NCI-H146 treated with DMSO at 0.1 percent for 48 hours (cell line): ENCODE measurements around the gene PPP1R9A.

Experiments used
- DNase-seq: peaks from one replicate; lab custom pipeline; 2025; ENCODE audit not compliant: unreplicated experiment; lab: John Stamatoyannopoulos, UW

The PPP1R9A gene

DNA sequence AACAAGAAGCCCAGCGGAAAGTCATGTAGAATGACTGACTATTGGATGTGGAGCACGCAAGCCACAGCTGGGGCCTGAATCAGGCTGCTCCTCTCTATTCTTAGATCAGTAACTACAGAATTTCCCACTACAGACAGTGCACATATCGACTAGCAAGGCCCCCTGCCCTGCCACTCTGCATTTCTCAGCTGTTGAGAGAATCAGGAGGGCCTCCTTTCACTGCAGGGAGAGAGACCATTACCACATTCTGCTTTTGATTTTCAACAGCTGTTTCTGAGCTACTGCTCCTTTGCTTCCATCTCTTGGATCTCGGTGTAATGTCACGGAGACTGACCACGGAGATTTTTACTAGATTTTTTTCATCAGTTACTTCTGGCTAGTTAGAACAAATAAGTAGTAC lies 343.2 kb downstream of the PPP1R9A start:
- no peak for DNase-seq

DNA sequence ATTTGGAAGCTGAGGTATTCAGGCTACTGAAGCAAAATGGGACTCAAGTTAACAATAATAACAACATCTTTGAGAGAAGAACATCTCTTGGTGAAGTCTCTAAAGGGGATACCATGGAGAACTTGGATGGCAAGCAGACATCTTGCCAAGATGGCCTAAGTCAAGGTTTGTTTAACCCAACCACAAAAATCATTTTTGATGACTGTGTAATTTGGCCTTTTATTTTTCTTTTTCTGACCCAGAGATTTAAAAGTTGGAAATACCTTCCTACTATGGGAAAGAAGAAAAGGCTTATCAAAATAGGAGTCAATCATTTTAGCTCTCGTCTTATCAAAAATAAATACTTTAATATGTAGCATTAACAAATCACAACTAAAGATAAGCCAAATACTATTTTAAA lies 344.6 kb downstream of the PPP1R9A start:
- DNase-seq: no peak

DNA sequence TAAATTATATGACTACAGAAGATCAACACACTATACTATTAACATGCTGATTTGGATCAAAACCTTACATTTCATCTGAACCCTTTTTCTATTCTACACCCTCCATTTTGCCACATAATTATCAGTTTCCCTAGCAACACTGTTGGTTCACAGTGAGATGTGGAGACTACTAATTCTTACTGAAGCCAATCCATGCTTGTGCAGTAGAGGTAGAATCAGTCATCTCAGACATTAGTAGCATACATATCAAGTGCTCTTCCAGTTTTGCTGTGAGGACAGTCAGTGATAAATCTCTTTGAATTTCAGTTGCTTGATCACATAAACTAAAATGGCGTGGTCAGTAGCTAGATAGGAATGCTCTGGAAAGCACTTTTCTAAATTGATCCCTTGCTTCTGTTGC lies 346.6 kb downstream of the PPP1R9A start:
- DNase-seq: no peak

DNA sequence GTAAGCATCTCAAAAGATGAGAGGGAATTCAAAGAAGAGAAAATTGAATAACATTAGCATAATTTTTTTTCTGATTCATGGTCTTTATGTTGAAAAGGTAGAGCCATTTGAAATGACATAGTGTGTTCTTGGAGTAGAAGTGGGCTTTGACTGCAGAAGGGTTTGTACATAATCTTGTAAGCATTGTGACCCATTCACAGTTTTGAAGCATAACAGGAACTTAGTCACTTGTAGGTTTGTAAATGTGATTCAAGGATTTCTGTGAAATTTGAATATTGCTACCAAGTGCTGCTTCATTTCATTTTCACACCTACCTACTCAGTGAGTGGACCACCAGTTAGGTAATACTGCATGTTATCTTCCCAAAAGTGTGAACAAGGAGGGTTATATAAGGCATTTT lies 348.3 kb downstream of the PPP1R9A start:
- no peak for DNase-seq

DNA sequence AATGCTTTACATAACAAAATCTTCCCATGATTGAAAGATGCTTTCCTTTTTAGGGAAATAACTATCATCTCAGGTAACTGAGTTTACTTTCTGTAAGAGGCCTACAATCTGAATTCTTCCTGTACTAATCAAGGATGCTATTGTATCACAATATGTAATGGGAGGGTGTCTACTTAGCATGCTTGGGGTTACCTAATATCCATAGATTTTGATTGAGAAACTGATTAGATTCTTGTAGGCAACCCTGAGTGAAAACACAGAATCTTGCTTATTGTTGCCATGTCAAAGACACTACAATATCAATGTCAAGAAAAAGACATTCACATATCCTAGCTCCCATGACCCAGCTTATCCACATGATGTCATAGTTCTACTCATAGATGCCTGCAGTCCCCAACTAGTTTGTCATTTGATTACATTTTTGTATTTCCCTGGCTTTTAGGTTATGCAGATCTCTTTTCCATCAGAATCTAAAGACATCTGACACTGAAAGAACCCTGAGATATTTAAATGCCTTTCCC lies 354.6 kb downstream of the PPP1R9A start:
- DNase-seq: no peak

DNA sequence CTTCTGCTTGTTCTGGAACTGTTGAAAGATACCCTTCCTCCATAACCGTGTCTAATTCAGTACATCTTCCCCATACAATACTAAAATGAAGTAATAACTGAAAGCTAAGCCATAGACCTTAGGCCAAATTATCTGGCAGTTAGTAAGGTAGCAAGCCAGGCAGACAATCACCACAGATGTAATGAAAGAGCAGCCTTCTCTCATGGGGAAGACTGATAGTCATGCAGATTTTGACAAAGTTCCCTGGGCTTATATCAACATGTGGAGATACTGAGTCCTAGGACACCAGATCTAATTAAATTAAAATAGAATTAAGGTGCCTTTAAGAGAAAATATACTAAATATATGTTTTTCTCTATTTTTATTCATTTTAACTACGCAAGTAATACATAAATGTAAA lies 355.5 kb downstream of the PPP1R9A start:
- DNase-seq: no peak

DNA sequence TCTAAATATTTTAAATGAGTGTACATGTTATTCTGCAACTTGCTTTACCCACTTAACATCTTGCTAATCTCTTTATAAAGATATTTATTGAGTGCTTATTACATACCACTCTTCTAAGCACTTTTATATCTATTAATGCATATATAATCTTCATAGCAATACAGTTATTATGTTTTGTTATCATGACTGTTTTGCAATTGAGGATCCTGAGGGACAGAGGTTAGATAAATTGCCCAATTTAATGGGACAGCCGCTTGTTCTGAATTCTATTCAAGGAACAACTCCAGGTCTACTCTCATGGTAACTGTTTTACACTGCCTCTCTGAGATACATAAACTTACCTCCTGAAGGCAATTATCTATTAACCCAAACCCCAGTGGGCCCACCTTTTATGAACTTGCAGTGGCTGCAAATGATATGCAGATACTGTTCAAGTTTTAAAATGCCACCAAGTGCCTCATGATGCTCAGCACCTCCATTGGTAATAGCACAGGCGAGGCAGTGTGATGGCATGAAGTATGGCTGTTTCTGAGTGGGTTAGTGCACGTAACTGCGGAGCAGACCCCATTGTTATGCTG lies 356.5 kb downstream of the PPP1R9A start:
- no peak for DNase-seq

DNA sequence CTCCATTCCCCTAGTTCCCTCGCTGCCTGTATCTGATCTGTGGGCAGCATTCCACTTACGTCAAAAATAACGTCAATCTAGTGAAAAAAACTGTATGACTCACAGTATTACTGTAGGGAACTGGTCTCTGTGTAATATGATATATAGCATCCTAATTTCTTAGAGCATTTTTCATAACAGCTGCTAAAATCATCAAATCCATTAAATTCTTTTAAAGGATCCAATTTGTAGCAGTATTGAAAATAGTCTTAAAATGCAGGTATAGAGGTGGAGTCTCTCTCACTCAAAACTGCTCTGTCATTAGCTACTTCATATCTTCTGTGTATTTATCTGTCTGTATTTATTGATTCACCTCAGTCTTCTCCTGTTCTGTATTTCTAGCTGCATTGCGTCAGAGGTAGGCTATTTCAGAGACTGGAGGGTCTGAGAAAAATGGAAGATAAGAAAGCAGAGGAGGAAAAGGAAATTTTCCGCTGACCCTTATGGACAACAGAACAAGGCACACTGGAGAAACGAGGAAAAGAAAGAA lies 357.0 kb downstream of the PPP1R9A start:
- DNase-seq: no peak

DNA sequence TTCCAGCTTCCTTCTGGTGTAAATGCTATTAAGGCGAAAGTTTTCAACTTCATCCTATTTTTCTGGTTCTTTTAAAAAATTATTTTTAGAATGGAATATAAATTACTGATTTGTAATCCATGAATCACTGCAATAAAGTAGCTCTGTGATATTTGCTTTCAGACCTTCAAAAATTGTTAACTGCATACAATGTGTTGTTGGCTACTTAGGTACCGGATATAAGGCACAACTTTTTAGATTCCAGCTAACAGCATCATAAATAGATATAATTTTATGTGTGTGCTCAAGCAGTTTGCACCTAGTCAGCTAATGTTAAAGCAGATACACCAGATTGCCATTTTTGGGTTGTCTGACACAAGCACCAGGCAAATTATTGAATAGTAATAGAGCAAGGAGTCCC lies 358.2 kb downstream of the PPP1R9A start:
- DNase-seq: no peak

DNA sequence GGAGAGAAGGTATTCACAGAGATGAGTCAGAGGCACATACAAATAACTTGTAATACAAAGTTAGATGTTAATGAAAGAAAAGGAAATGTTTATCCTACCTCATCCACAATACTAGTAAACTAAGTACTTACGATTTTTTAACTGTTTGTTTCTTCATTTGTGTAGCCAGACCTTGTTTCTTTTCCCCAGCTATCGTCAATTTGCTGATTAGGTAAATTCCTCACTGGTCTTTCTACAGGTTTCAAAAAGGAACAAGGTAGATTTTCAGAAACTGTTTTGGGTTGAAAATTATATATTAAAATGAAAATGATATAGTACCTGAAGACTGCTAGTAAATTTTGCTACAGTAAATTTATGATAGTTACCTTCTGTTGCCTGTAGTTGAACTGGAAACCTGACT lies 360.4 kb downstream of the PPP1R9A start:
- DNase-seq: no peak

DNA sequence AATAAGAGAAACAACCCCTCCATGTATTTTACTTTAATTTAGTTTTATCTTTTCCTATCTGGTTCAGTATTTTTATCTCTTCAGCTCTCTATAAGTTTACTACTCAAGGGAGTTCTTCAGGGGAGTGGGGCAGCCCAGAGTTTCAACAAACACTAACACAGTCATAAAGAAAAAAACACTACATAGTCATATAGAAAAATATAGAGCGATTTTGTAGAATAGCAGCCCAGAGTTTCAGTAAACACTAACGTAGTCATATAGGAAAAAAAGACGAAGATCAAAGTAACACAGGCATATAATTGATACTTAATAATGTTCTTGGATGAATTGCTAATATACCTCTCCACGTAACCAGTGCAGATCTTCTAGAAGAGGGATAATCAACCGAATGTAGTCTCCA lies 362.2 kb downstream of the PPP1R9A start:
- no peak for DNase-seq

DNA sequence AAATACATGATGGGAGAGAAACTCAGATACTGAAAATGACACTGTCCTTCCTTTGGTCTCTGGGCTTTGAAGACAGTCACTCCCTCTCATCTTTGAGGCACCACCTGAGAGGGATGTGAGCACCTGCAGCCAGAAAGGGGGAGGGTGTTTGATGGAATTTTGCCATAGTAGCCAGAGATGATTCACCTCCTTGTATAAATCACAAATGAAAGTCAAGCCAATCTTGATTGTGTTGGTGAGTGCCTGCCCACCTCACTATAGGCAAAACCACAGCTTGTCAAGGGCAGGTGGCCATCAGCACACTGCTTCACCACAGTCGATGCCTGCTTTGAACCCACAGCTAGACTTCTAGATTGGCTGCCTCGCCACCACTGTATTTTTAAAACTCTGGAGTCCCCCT lies 368.7 kb downstream of the PPP1R9A start:
- no peak for DNase-seq

DNA sequence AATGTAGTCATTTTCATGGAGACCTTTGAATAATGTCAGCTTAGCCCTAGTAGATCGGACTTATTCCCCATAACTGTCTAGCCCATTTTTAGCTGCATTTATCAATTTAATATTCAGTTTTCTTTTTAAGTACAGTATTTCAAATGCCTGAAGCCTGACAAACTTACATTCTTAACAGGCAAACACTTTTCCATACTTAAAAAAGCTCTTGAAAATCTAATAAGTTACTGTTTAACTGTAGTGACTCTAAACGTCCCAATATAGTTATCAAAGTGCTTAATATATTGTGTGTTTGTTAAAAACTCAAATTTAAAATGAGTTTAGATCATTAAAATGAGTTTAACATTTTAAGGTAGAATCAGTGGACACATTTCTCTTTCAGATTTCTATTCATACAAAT lies 372.0 kb downstream of the PPP1R9A start:
- no peak for DNase-seq

DNA sequence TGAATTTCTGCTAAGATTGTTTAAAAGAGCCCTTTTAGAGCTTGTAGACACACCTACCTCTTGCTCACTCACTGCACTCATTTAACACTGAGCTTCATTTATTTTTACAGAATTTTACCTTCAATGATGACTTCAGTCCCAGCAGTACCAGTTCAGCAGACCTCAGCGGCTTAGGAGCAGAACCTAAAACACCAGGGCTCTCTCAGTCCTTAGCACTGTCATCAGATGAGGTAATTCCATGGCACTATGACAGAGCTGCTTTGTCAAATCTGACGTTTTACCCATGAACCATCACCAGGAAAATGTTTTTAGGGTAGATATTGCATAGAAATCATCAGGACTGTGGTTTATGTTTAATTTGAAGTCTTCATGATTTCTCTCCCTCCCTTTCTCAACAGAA lies 378.7 kb downstream of the PPP1R9A start:
- DNase-seq: no peak

DNA sequence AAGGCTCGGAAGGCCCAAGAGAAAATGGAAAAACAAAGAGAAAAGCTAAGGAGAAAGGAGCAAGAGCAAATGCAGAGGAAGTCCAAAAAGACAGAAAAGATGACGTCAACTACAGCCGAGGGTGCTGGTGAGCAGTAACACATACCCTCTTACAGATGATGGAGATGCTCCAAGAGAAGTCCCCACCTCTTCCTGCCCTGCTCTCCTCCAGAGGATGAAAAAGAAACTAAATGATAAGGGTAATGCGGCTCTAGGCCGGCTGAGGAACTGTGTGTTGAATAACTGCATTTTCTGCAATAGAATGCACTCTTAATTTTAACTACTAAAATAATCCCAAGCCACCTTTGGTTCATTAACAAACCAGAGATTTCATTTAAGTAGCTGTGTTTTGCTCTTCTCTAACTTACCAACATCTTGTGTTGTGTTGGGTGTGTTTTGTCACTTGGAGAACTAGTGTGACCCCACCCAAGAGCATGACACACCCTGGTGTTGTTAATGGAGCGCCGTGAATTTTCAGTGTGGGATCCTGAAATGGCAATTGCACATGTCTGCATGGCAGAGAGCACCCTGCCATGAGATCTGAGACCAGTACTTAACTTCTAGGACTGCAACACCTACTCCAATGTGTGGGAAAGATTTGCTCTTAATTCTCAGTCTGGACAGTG lies 382.9 kb downstream of the PPP1R9A start:
- DNase-seq: no peak

DNA sequence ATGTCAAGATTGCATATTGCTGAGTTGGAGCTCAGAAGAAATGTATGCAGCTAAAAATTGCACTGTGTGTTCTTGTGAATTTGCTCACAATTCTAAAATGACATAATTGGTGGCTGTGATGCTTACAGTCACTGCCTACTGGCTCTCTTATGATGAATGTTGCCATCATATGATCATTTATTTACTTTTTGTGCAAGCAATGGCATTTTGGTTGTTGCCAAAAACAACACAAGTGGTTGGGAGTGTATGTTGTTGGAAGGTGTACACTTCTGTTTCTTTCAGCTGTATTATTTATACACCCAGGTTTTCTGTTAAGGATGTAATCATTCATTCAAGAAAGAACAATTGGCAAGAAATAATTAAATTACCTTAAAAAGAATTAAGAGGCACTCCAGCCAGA lies 388.0 kb downstream of the PPP1R9A start:
- DNase-seq: no peak

DNA sequence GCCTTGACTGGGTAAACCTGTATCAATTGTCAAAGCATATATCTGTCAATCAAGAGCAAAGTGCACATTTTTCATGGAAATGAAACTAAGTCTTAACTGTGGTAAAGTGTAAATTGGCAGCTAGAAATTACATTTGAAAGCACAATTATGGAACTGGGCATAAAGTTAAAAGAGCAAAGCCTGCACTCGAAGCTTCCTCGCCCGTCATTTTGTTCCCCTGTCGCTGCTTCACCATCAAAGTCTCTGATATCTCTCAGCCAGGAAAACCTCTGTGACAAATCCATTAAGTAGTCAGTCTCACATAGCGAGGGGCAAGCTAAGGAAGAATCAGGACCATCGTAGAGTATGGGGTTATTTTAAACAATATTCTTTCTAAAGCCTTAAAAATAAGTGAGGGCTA lies 389.1 kb downstream of the PPP1R9A start:
- DNase-seq: no peak

DNA sequence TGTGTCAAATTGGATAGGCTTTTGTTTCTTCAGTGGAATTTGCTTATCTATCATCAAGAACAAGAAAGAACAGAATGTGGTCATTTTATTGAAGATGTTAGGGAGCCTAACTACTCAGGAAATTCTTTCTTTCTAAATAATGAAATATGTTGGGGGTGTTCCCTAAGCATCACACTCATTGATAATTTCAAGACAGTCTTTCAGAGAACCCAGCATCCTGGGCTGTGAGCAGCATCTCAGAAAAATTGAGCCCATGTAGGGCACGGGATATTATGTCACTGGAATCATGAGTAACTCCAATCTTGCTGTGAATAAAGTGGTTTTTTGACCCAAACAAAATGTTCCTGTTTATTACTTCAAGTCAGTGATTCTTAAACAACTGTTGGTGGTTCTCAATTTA lies 389.6 kb downstream of the PPP1R9A start:
- no peak for DNase-seq

DNA sequence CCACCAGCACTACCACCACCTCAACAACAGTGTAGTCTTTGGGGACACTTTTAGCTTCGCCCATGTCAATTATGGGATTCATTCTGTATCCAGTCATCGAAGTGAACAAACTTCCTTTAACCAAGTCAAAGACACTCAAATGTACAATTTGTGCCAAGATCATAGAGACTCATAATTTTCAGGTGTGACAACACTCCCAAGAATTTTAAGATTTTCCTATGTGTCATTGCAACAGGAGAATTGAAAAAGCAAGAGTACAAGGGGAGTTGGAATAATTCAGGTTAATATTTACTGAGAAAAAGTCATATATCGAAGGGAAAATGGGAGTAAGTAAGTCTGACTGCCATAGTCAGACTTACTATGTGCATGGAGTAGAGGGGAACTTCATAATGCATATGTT lies 390.7 kb downstream of the PPP1R9A start:
- DNase-seq: no peak

DNA sequence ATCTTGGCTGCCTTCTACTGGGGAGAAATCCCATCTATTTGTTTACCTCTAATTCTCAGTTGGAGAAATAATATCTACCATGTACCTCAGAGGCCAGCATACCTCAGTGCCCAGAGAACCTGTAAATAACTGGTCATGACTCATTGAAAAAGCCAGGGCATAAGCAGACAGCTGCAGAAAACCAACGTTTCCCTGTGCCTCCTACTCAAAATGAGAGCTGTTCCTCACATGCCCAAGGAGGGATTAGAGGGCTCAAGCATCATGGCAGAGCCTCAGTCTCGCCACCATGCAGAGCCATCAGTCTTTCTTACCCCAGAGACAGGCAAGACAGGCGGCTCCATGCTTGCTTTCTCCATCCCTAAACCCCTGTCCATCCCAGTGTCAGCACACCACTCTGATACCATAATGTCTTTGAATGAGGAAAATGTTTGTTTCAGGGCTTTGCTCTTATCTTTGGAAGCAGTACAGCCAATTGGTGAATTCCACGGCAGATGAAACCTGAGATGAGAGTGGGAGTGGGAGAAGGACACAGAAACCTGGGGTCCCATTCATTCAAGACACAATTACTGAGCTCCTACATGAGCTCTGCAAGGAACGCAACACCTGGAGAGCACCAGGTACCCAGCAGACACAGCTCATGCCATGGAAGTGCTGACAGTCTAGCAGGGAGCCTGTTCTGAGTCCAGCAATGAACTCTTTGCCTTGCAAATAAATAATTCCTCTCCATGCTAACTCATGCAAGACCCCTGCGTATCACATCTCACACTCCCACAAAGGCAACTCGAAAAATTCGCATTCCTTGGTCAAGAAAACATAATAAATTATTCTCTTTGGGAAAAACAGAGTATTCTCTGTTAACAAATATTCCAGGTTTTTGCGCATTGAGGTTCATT lies 395.9 kb downstream of the PPP1R9A start:
- DNase-seq: no peak

DNA sequence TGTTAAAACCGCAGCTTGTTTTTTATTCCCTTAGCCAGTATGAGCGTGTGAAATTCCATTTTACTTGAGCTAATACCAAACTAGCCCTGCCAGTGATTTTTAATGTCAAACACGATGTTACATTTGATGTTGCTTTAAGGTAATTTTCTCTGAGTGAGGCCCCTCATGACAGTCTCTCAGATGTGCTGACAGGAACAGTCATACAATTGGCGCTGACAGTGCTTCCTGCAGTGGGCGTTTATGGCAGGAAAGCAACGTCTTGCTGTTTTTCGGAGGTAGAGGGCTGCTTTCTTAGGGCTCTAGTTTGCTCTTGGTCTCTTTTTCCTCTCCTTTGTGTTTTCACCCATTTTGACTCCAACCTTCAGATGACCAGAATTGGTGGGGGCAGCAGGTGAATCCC lies 397.6 kb downstream of the PPP1R9A start:
- no peak for DNase-seq

DNA sequence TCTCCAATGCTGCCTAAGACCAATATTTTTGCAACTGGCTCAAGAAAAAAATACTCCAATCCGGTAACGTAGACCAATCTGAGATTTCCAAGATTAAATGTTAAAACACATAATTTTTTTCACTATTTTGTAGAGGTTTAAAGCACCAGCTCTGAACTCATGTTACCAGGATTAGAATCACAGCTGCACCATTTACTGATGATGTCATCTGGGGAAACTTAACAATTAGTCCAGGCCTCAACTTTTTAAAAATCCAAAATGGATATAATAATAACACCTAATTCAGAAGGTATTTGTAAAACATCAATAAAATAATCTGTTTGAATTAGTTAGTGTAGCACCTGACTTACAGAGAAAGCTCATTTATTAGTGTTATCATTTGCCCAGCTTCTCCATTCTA lies 402.6 kb downstream of the PPP1R9A start:
- no peak for DNase-seq
